ENCODE measurements around the gene LNX1.

DNA sequence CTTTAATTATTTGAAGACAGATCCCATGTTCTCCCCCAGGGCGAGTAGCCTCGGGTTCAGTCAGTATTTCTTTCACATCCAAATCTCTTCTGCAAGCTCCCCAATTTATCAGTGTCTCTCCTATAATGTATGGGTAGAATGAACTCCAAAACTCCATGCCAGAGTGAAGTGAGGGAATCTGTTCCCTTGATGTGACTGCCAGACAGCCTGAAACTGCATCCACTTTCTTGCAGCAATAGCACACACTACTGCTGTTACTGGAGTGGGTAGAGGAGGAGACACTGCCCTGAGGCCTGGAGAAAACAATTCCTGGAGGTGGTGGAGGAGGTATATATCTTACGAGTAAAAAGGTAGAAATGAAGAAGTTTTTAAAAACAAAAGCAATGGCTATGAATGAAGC is 11.0 kb downstream of the LNX1 start:
- TF ChIP-seq, protein P1, sequence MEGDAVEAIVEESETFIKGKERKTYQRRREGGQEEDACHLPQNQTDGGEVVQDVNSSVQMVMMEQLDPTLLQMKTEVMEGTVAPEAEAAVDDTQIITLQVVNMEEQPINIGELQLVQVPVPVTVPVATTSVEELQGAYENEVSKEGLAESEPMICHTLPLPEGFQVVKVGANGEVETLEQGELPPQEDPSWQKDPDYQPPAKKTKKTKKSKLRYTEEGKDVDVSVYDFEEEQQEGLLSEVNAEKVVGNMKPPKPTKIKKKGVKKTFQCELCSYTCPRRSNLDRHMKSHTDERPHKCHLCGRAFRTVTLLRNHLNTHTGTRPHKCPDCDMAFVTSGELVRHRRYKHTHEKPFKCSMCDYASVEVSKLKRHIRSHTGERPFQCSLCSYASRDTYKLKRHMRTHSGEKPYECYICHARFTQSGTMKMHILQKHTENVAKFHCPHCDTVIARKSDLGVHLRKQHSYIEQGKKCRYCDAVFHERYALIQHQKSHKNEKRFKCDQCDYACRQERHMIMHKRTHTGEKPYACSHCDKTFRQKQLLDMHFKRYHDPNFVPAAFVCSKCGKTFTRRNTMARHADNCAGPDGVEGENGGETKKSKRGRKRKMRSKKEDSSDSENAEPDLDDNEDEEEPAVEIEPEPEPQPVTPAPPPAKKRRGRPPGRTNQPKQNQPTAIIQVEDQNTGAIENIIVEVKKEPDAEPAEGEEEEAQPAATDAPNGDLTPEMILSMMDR (IDR thresholded peaks at IDR 0.05) = no peak
- TF ChIP-seq POLR2A (IDR thresholded peaks at IDR 0.05) = no peak
- TF ChIP-seq EP300 (IDR thresholded peaks at IDR 0.05) = no peak
